Activated T-helper 1 cell treated with Interleukin-2 at 50 U/mL for 16 hours (primary cell): ENCODE data around the gene CLDN10.
"Not testable (repeated sequence)": the region's sequence is repeated elsewhere in the genome, so short reads cannot be mapped to it uniquely, and the experiment has no call there.

Experiments used
- DNase-seq: peaks from one replicate; pipeline ENCODE4 v3.0.0-alpha.2; 2020; ENCODE audit warnings: low read depth

The CLDN10 gene

GRCh38 chr13:95552539-95553441 lies at the start of gene CLDN10:
Gene CLDN10, plus strand, starts transcription at chr13:95552720. Its CDS starts 34 bp downstream, at chr13:95552754.
- no peak for DNase-seq

GRCh38 chr13:95503662-95504061 lies 48.9 kb upstream of the CLDN10 start:
- no peak for DNase-seq

GRCh38 chr13:95505265-95505664 lies 47.3 kb upstream of the CLDN10 start:
- DNase-seq: no peak

GRCh38 chr13:95505986-95506385 lies 46.5 kb upstream of the CLDN10 start:
- no peak for DNase-seq

- no peak for DNase-seq
Observed at GRCh38 chr13:95507991-95508390, 44.5 kb upstream of the CLDN10 start.

- DNase-seq: no peak
Observed at GRCh38 chr13:95508996-95509395, 43.5 kb upstream of the CLDN10 start.

GRCh38 chr13:95509521-95510310 lies 42.8 kb upstream of the CLDN10 start:
- no peak for DNase-seq

- no peak for DNase-seq
Observed at GRCh38 chr13:95510950-95511349, 41.6 kb upstream of the CLDN10 start.

- DNase-seq: no peak
Observed at GRCh38 chr13:95512424-95512823, 40.1 kb upstream of the CLDN10 start.

- no peak for DNase-seq
Observed at GRCh38 chr13:95512957-95513356, 39.6 kb upstream of the CLDN10 start.

GRCh38 chr13:95515606-95516005 lies 36.9 kb upstream of the CLDN10 start:
- DNase-seq: not testable (repeated sequence)

GRCh38 chr13:95516021-95516420 lies 36.5 kb upstream of the CLDN10 start:
- DNase-seq: no peak

GRCh38 chr13:95516492-95516891 lies 36.0 kb upstream of the CLDN10 start:
- no peak for DNase-seq

GRCh38 chr13:95523598-95523997 lies 28.9 kb upstream of the CLDN10 start:
- no peak for DNase-seq

- no peak for DNase-seq
Observed at GRCh38 chr13:95524264-95524901, 28.1 kb upstream of the CLDN10 start.

- DNase-seq: no peak
Observed at GRCh38 chr13:95527955-95528354, 24.6 kb upstream of the CLDN10 start.

GRCh38 chr13:95530178-95530577 lies 22.3 kb upstream of the CLDN10 start:
- no peak for DNase-seq

GRCh38 chr13:95533545-95534160 lies 18.9 kb upstream of the CLDN10 start:
- no peak for DNase-seq

- DNase-seq: no peak
Observed at GRCh38 chr13:95535243-95535642, 17.3 kb upstream of the CLDN10 start.

GRCh38 chr13:95536632-95537241 lies 15.8 kb upstream of the CLDN10 start:
- no peak for DNase-seq

- no peak for DNase-seq
Observed at GRCh38 chr13:95540888-95541287, 11.6 kb upstream of the CLDN10 start.

GRCh38 chr13:95541308-95541707 lies 11.2 kb upstream of the CLDN10 start:
- DNase-seq: no peak
